MM.1S (cell line): ENCODE measurements around the gene HJV.

Experiments used
- DNase-seq: peaks from one replicate; pipeline ENCODE4 v3.0.0-alpha.2; 2015
- H2AFZ ChIP-seq: fragments of 300-600 bp; sonication (generic); 2 replicates; pipeline ENCODE4 v1.6.0; 2016; ENCODE audit warnings: antibody characterized with exemption, low read length
- H3F3A ChIP-seq: fragments of 300-600 bp; sonication (generic); 2 replicates; pipeline ENCODE4 v1.6.1; 2016; ENCODE audit warnings: mild to moderate bottlenecking, antibody characterized with exemption, low read length, moderate library complexity, mixed read lengths; ENCODE audit not compliant: insufficient read depth
- H3K27ac ChIP-seq: fragments of 300-600 bp; sonication (generic); 2 replicates; pipeline ENCODE4 v1.5.1; 2016; ENCODE audit warnings: mild to moderate bottlenecking, low read length
- H3K27me3 ChIP-seq: fragments of 300-600 bp; sonication (generic); replicated peaks from 2 replicates; pipeline ENCODE4 v1.6.0; 2016; ENCODE audit warnings: low read length; ENCODE audit not compliant: insufficient read depth
- H3K36me3 ChIP-seq: fragments of 300-600 bp; sonication (generic); replicated peaks from 2 replicates; pipeline ENCODE4 v1.6.1; 2016; ENCODE audit warnings: mild to moderate bottlenecking, low read length, mixed read lengths; ENCODE audit not compliant: insufficient read depth
- H3K4me1 ChIP-seq: fragments of 300-600 bp; sonication (generic); 2 replicates; pipeline ENCODE4 v1.6.1; 2016; ENCODE audit warnings: low read length, mixed read lengths
- H3K4me2 ChIP-seq: fragments of 300-600 bp; sonication (generic); 2 replicates; pipeline ENCODE4 v1.6.0; 2016; ENCODE audit warnings: low read depth, low read length
- H3K4me3 ChIP-seq: fragments of 300-600 bp; sonication (generic); 2 replicates; pipeline ENCODE4 v1.5.1; 2016; ENCODE audit warnings: low read length, mixed read lengths
- H3K79me2 ChIP-seq: fragments of 300-600 bp; sonication (generic); 2 replicates; pipeline ENCODE4 v1.6.1; 2016; ENCODE audit warnings: mixed run types, low read length, mixed read lengths
- H3K9ac ChIP-seq: fragments of 300-600 bp; sonication (generic); 2 replicates; pipeline ENCODE4 v1.6.1; 2016; ENCODE audit warnings: low read length, mixed read lengths
- H3K9me2 ChIP-seq: fragments of 300-600 bp; sonication (generic); replicated peaks from 2 replicates; pipeline ENCODE4 v1.6.1; 2016; ENCODE audit warnings: mild to moderate bottlenecking, low read length, mixed read lengths; ENCODE audit not compliant: insufficient read depth
- H3K9me3 ChIP-seq: fragments of 300-600 bp; sonication (generic); replicated peaks from 2 replicates; pipeline ENCODE4 v1.6.1; 2016; ENCODE audit warnings: mild to moderate bottlenecking, low read length, mixed read lengths; ENCODE audit not compliant: insufficient read depth
- H4K20me1 ChIP-seq: fragments of 300-600 bp; sonication (generic); 2 replicates; pipeline ENCODE4 v1.6.1; 2016; ENCODE audit warnings: mild to moderate bottlenecking, low read length, moderate library complexity, mixed read lengths; ENCODE audit not compliant: insufficient read depth
- EZH2 ChIP-seq: fragments of 300-600 bp; sonication (generic); optimal IDR thresholded peaks from 2 replicates; pipeline ENCODE3; 2017; ENCODE audit warnings: low read depth, mild to moderate bottlenecking, antibody characterized with exemption, low read length, mixed read lengths
- EZH2phosphoT487 ChIP-seq: fragments of 300-600 bp; sonication (generic); IDR thresholded peaks from 2 replicates; pipeline ENCODE4 v1.6.1; 2018; ENCODE audit warnings: antibody characterized with exemption, low read length
- TF ChIP-seq, protein P1 (sequence below): fragments of 300-600 bp; sonication (generic); IDR thresholded peaks from 2 replicates; pipeline ENCODE4 v1.5.1; 2016; ENCODE audit warnings: antibody characterized with exemption, low read length, mixed read lengths

Gene HJV

DNA sequence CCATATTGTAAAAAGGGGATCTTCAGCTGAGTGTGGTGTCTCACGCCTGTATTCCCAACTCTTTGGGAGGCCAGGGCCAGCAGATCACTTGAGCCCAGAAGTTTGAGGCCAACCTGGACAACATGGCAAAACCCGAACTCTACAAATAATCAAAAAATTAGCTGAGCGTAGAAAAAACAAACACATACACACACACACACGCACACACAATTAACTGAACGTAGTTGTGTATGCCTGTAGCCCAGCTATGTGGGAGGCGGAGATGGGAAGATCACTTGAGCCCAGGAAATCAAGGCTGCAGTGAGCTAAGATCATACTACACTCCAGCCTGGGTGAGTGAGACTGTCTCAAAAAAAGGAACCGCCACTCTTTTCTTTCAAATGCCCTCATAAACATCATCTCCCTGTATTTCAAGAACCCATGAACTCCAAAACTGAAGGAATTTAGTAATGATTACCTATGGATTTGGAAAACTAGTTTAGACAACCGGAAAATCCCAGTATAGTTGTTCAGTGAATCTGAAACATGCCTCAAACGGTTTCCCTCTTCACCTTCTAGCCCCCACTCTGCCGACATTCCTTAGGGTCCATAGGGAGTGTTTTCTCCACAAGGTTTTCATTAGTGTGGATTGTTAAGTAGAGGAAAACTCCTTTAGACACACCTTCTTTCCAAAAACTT is 29.7 kb downstream of the HJV start:
- no peaks in the 10 kb centered on the region for H3K9me3 ChIP-seq
- H3K27ac ChIP-seq = peak overlapping the region; percentile 11; the same call in 1 of the 2 replicates
- H4K20me1 ChIP-seq = peaks cover 18% of the 10 kb centered on the region; the same call in 1 of the 2 replicates
- H3K4me1 ChIP-seq = peaks cover 21% of the 10 kb centered on the region
- no peak for TF ChIP-seq EZH2
- TF ChIP-seq EZH2phosphoT487 = no peak
- TF ChIP-seq, protein P1, sequence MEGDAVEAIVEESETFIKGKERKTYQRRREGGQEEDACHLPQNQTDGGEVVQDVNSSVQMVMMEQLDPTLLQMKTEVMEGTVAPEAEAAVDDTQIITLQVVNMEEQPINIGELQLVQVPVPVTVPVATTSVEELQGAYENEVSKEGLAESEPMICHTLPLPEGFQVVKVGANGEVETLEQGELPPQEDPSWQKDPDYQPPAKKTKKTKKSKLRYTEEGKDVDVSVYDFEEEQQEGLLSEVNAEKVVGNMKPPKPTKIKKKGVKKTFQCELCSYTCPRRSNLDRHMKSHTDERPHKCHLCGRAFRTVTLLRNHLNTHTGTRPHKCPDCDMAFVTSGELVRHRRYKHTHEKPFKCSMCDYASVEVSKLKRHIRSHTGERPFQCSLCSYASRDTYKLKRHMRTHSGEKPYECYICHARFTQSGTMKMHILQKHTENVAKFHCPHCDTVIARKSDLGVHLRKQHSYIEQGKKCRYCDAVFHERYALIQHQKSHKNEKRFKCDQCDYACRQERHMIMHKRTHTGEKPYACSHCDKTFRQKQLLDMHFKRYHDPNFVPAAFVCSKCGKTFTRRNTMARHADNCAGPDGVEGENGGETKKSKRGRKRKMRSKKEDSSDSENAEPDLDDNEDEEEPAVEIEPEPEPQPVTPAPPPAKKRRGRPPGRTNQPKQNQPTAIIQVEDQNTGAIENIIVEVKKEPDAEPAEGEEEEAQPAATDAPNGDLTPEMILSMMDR = no peak
- peaks cover 66% of the 10 kb centered on the region for H3F3A ChIP-seq
- H3K79me2 ChIP-seq = peaks cover 37% of the 10 kb centered on the region
- no peak overlapping the region for H3K9ac ChIP-seq
- H3K27me3 ChIP-seq = no peaks in the 10 kb centered on the region
- H3K4me3 ChIP-seq = no peak overlapping the region
- no peaks in the 10 kb centered on the region for H3K9me2 ChIP-seq
- H3K4me2 ChIP-seq = no peak overlapping the region
- peaks cover 26% of the 10 kb centered on the region for H3K36me3 ChIP-seq
- DNase-seq = peak; percentile 42
- no peak overlapping the region for H2AFZ ChIP-seq

- Histone ChIP-seq H3K4me1 (peaks cover 33% of the 10 kb centered on the region), H2AFZ (no peak overlapping the region), H3K9me3 (no peaks in the 10 kb centered on the region), H3K27ac (peak overlapping the region; percentile 1; the same call in 1 of the 2 replicates), H3K4me2 (no peak overlapping the region), H3K79me2 (peaks cover 21% of the 10 kb centered on the region), H3K9me2 (no peaks in the 10 kb centered on the region), H4K20me1 (peaks cover 17% of the 10 kb centered on the region; the same call in 1 of the 2 replicates), H3K36me3 (peaks cover 26% of the 10 kb centered on the region), H3F3A (peaks cover 57% of the 10 kb centered on the region), H3K9ac (no peak overlapping the region), H3K27me3 (no peaks in the 10 kb centered on the region), H3K4me3 (no peak overlapping the region)
- TF ChIP-seq, protein P1 = no peak
- no peak for TF ChIP-seq EZH2phosphoT487
- DNase-seq = no peak
These were observed 31.2 kb downstream of the HJV start for GRCh38 chr1:145990249-145990855.

- H3K9me3 ChIP-seq = no peaks in the 10 kb centered on the region
- no peaks in the 10 kb centered on the region for H3K9me2 ChIP-seq
- H2AFZ ChIP-seq = no peak overlapping the region
- H3K4me1 ChIP-seq = peaks cover 38% of the 10 kb centered on the region
- H3K36me3 ChIP-seq = peaks cover 11% of the 10 kb centered on the region
- TF ChIP-seq, protein P1 = no peak
- TF ChIP-seq EZH2phosphoT487 (no peak), EZH2 (no peak)
- DNase-seq = no peak
- no peak overlapping the region for H3K9ac ChIP-seq
- no peak overlapping the region for H3K4me3 ChIP-seq
- H3K4me2 ChIP-seq = no peak overlapping the region
- no peak overlapping the region for H3K27ac ChIP-seq
- H3K27me3 ChIP-seq = no peaks in the 10 kb centered on the region
- 0 out of 2 replicates have a peak, but pooled peaks cover 4% of the 10 kb centered on the region for H4K20me1 ChIP-seq
- H3F3A ChIP-seq = peaks cover 57% of the 10 kb centered on the region
- peaks cover 6% of the 10 kb centered on the region for H3K79me2 ChIP-seq
These were observed 32.8 kb downstream of the HJV start for GRCh38 chr1:145988773-145989172.
